ENCODE results near the gene SIAH1.

The SIAH1 gene

DNA sequence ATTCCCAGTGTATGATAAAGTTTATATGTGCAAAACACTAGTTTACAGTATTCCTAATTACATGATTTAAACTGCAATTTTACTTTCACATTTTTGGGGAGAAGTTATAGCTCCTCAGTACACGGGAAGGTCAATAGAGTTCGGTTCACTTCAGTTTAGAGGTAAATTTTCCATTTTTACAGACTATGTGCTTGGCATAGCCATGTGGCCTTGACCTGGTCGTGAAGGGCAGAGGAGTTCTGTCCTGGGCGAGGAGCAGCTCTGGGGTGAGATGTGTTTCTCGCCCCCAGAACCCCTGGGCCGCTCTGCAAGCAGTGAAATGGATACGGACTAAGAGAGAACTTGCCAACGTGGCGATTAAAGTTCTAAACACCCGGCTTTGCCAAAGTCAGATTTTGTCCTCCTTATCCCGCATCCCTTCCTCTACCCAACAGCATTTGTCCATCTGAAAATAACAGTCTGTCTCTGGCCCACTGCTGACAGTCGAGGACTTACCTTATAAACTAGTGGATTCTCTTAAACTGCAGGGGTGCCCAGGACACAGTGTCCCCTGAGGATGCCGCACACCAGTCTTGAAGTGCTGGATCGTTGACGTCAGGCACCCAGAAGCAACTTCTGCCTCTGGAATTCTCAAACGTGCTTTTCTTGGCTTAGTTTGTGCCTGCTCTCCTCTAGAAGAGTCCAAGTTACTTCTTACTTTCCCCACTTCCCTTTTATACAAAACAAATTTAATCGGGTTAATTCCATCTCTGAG, 1.5 kb upstream of the SIAH1 start:
- Histone ChIP-seq H2AFZ (ENCODE audit: low read depth) (no peak overlapping the region), H3K79me2 (ENCODE audit: insufficient read depth, low read depth) (peaks cover 27% of the 10 kb centered on the region), H3K4me2 (no peak overlapping the region), H3K27ac (no peak overlapping the region), H4K20me1 (ENCODE audit: insufficient read depth) (peaks cover 3% of the 10 kb centered on the region; the same call in 1 of the 2 replicates), H3K4me3 (IDR thresholded peaks at IDR 0.05; ENCODE audit: insufficient read depth, low read depth, low read length) (no peak overlapping the region), H3K36me3 (ENCODE audit: insufficient read depth) (no peaks in the 10 kb centered on the region), H3K9ac (no peak overlapping the region), H3K4me1 (ENCODE audit: low read depth, poor library complexity, severe bottlenecking) (peaks cover 21% of the 10 kb centered on the region), H3K27me3 (ENCODE audit: insufficient read depth, low read depth) (no peaks in the 10 kb centered on the region)
- TF ChIP-seq, protein P1, sequence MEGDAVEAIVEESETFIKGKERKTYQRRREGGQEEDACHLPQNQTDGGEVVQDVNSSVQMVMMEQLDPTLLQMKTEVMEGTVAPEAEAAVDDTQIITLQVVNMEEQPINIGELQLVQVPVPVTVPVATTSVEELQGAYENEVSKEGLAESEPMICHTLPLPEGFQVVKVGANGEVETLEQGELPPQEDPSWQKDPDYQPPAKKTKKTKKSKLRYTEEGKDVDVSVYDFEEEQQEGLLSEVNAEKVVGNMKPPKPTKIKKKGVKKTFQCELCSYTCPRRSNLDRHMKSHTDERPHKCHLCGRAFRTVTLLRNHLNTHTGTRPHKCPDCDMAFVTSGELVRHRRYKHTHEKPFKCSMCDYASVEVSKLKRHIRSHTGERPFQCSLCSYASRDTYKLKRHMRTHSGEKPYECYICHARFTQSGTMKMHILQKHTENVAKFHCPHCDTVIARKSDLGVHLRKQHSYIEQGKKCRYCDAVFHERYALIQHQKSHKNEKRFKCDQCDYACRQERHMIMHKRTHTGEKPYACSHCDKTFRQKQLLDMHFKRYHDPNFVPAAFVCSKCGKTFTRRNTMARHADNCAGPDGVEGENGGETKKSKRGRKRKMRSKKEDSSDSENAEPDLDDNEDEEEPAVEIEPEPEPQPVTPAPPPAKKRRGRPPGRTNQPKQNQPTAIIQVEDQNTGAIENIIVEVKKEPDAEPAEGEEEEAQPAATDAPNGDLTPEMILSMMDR (conservative IDR thresholded peaks at IDR 0.05; ENCODE audit: low read depth, low read length), result no peak

DNA sequence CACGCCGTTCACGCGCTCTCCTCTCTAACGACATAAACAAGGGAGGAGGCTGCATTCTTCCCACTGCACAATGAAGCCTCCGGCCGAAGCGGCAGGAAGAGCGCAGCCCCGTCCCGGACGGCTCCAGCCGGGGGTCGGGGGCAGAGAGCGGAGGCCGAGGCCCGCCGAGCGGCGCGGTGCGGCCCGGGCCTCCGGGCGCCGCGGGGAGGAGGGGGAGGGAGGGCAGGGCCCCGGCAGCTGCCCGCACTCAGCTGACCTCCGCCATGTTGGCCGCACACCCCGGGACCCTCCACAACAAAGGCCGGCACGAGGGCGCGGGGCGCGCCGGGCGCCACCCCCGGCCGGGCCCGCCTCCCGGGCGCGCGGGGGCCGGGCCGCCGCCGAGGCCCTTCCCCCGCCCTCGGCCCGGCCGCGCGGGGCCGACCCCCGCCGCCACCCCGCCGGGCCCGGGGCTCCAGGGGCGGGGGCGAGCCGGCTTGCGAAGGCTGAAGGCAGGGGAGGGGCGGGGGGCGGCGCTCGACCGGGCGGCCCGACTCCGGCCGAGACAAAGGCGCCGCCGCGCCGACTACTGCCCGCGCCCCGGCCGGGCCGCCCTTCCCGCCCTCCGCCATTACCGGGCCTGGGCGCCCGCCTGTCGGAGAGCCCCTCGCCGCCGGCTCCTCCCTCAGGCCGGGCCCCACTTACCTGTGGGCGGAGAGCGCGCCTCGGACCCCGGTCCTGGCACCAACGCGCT, 527 bp downstream of the SIAH1 start:
- Histone ChIP-seq H3K9ac (peak overlapping the region; percentile 98), H3K79me2 (ENCODE audit: insufficient read depth, low read depth) (peaks cover 48% of the 10 kb centered on the region), H3K4me3 (IDR thresholded peaks at IDR 0.05; ENCODE audit: insufficient read depth, low read depth, low read length) (no peak overlapping the region), H3K27me3 (ENCODE audit: insufficient read depth, low read depth) (no peaks in the 10 kb centered on the region), H3K4me1 (ENCODE audit: low read depth, poor library complexity, severe bottlenecking) (peaks cover 28% of the 10 kb centered on the region), H4K20me1 (ENCODE audit: insufficient read depth) (peaks cover 6% of the 10 kb centered on the region; the same call in 1 of the 2 replicates), H3K4me2 (peak overlapping the region; percentile 83), H3K27ac (peak overlapping the region; percentile 73), H2AFZ (ENCODE audit: low read depth) (peak overlapping the region; percentile 26), H3K36me3 (ENCODE audit: insufficient read depth) (no peaks in the 10 kb centered on the region)
- TF ChIP-seq, protein P1 (conservative IDR thresholded peaks at IDR 0.05; ENCODE audit: low read depth, low read length), result no peak

DNA sequence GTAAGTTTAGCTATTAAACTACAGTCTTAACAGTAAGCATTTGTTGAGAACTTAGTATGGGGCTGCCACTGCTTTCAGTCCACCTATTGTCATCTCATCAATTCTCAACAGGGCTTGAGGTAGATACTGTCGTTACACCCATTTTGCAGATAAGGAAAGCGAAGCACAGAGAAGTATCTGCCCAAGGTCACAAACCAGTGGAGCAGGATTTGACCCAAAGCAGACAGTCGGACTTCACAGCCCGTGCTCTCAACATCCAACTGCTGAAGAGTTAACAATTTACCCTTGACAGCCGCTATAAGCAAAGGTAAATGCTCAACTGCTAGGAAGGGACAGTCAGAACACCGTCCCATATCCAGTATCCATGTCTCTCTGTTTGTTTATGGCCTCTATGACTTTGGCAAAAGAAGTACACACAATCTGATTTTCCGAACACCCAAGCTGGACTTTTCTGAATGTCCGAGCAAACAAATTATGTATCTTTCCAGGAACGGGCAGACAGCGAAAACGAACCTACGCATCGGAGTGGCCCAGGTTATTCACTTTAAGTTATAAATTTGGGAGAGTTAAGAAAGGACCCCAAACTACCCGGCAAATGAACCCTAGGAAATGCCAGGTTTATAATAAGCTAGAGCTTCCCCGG, 1.2 kb downstream of the SIAH1 start:
- peak overlapping the region; percentile 83 for H3K4me2 ChIP-seq
- H3K79me2 ChIP-seq (ENCODE audit: insufficient read depth, low read depth), result peaks cover 55% of the 10 kb centered on the region
- peak overlapping the region; percentile 65 for H3K9ac ChIP-seq
- H4K20me1 ChIP-seq (ENCODE audit: insufficient read depth), result peaks cover 6% of the 10 kb centered on the region; the same call in 1 of the 2 replicates
- H3K4me1 ChIP-seq (ENCODE audit: low read depth, poor library complexity, severe bottlenecking), result peaks cover 33% of the 10 kb centered on the region
- peak overlapping the region; percentile 73 for H3K27ac ChIP-seq
- H3K36me3 ChIP-seq (ENCODE audit: insufficient read depth), result no peaks in the 10 kb centered on the region
- H3K4me3 ChIP-seq (IDR thresholded peaks at IDR 0.05; ENCODE audit: insufficient read depth, low read depth, low read length), result no peak overlapping the region
- no peaks in the 10 kb centered on the region for H3K27me3 ChIP-seq (ENCODE audit: insufficient read depth, low read depth)
- TF ChIP-seq, protein P1 (conservative IDR thresholded peaks at IDR 0.05; ENCODE audit: low read depth, low read length), result no peak
- peak overlapping the region; percentile 22; the same call in 1 of the 2 replicates for H2AFZ ChIP-seq (ENCODE audit: low read depth)

DNA sequence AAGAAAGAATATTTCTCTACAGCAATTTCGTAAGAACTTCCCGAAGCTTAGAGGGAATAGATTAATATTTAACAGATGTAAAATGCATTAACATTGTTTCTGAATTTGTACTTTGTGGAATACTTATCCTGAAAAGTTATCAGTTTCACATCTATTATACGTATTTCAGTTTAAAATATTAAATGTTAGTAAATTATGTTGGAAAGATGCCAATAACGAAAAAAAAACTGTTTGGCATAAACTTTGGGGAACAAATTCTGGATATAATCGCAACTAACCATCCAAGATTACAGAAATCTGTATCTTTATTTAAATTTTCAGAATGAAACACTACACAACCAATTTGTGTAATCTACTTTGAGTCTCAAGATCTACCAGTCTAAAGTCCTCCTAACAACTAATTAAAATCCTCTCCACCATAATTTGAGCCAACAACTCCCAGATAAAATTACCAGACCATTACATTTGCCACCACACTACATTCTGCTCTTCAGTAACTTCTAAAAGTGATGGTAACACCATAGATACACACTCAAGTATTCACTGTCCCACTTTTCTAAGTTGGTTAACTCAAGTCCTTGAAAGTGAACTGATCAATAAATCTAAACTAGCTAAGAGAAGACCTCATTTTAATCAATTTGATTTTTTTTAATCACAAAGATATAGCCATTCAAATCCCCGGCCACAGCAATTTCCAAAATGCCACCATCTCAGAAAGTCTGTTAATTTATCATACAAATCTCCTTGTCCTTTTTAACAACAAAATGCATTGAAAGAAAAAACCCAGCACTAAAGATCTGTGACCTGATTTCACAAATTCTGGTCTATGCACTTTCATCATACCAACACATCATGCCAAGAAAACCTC, 2.0 kb downstream of the SIAH1 start:
- H3K4me2 ChIP-seq, result peak overlapping the region; percentile 83
- H3K36me3 ChIP-seq (ENCODE audit: insufficient read depth), result no peaks in the 10 kb centered on the region
- peak overlapping the region; percentile 65; the same call in 1 of the 2 replicates for H3K9ac ChIP-seq
- no peak overlapping the region for H2AFZ ChIP-seq (ENCODE audit: low read depth)
- TF ChIP-seq, protein P1 (conservative IDR thresholded peaks at IDR 0.05; ENCODE audit: low read depth, low read length), result no peak
- H3K4me1 ChIP-seq (ENCODE audit: low read depth, poor library complexity, severe bottlenecking), result peaks cover 37% of the 10 kb centered on the region
- peak overlapping the region; percentile 73; the same call in 1 of the 2 replicates for H3K27ac ChIP-seq
- H3K79me2 ChIP-seq (ENCODE audit: insufficient read depth, low read depth), result peaks cover 62% of the 10 kb centered on the region
- H4K20me1 ChIP-seq (ENCODE audit: insufficient read depth), result peaks cover 6% of the 10 kb centered on the region; the same call in 1 of the 2 replicates
- no peaks in the 10 kb centered on the region for H3K27me3 ChIP-seq (ENCODE audit: insufficient read depth, low read depth)
- no peak overlapping the region for H3K4me3 ChIP-seq (IDR thresholded peaks at IDR 0.05; ENCODE audit: insufficient read depth, low read depth, low read length)
